ENCODE data around the gene SMIM12.

GRCh38 chr1:34827341-34827941, 32.1 kb downstream of the SMIM12 start:
- TF ChIP-seq, protein P1, sequence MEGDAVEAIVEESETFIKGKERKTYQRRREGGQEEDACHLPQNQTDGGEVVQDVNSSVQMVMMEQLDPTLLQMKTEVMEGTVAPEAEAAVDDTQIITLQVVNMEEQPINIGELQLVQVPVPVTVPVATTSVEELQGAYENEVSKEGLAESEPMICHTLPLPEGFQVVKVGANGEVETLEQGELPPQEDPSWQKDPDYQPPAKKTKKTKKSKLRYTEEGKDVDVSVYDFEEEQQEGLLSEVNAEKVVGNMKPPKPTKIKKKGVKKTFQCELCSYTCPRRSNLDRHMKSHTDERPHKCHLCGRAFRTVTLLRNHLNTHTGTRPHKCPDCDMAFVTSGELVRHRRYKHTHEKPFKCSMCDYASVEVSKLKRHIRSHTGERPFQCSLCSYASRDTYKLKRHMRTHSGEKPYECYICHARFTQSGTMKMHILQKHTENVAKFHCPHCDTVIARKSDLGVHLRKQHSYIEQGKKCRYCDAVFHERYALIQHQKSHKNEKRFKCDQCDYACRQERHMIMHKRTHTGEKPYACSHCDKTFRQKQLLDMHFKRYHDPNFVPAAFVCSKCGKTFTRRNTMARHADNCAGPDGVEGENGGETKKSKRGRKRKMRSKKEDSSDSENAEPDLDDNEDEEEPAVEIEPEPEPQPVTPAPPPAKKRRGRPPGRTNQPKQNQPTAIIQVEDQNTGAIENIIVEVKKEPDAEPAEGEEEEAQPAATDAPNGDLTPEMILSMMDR (IDR thresholded peaks at IDR 0.05; ENCODE audit: low read length), result no peak
- no peak for TF ChIP-seq EZH2 (IDR thresholded peaks at IDR 0.05; ENCODE audit: borderline replicate concordance, low read length)
